Heart left ventricle (tissue), 16 donors: ENCODE data around the gene ZDHHC18. TPM values are rescaled to one million over a fixed set of nuclear protein-coding genes. Genes with fewer than 3 reads are reported as not detected.
"Not testable (repeated sequence)": the region's sequence is repeated elsewhere in the genome, so short reads cannot be mapped to it uniquely, and the experiment has no call there.

ENCODE experiments used
- ATAC-seq, 4 donors: fragments of 200-7000 bp; cut with Tn5 transposase; one replicate each; pipeline ENCODE4 v1.9.1; 2020 to 2022; ENCODE audit warnings: moderate library complexity in 4 of 4, mild to moderate bottlenecking in 3 of 4, moderate number of reproducible peaks in 1 of 4
- DNase-seq, 5 donors: peaks; one replicate each; pipeline ENCODE4 v3.0.0-alpha.2; 2020
- H3K27ac ChIP-seq, 12 donors: fragments of 200-600 bp; sonication (generic) in 4 of 12; one replicate each; pipeline versions ENCODE4 v1.5.0 to v1.8.0; 2016 to 2022; ENCODE audit warnings: mild to moderate bottlenecking in 2 of 12
- H3K27me3 ChIP-seq, 9 donors: fragments of 200-600 bp; sonication (generic) in 2 of 9; one replicate each; pipeline versions ENCODE4 v1.5.1 to v1.8.0; 2016 to 2022; ENCODE audit warnings: mild to moderate bottlenecking in 3 of 9
- H3K36me3 ChIP-seq, 9 donors: fragments of 200-600 bp; sonication (generic) in 2 of 9; one replicate each; pipeline versions ENCODE4 v1.5.0 to v1.8.0; 2018 to 2022; ENCODE audit warnings: mild to moderate bottlenecking in 2 of 9
- H3K4me1 ChIP-seq, 12 donors: fragments of 200-600 bp; sonication (generic) in 4 of 12; one replicate each; pipeline versions ENCODE4 v1.5.0 to v1.8.0; 2016 to 2022; ENCODE audit warnings: mild to moderate bottlenecking in 3 of 12
- H3K4me3 ChIP-seq, 12 donors: fragments of 200-600 bp; sonication (generic) in 4 of 12; one replicate each; pipeline versions ENCODE4 v1.5.0 to v1.8.0; 2017 to 2022; ENCODE audit warnings: mild to moderate bottlenecking in 9 of 12, moderate library complexity in 4 of 12
- H3K9me3 ChIP-seq, 12 donors: fragments of 200-600 bp; sonication (generic) in 4 of 12; one replicate each; pipeline versions ENCODE4 v1.5.0 to v1.8.0; 2016 to 2022; ENCODE audit warnings: mild to moderate bottlenecking in 1 of 12
- POLR2A ChIP-seq, 2 donors: fragments of 450-650 bp; IDR thresholded peaks; one replicate each; pipeline ENCODE4 v1.6.1; 2017; ENCODE audit warnings: antibody characterized with exemption in 2 of 2, mild to moderate bottlenecking in 2 of 2, moderate library complexity in 2 of 2
- WGBS, 4 donors: extraction: QIAGEN DNeasy Blood & Tissue Kit in 2 of 4; methylation state at CpG; one replicate each; pipeline versions ENCODE4 v1.1.5 to v1.1.7; 2013 to 2018; 5-methylcytosine and 5-hydroxymethylcytosine counted together
- intact Hi-C, 10 donors: fragments of 100-400 bp; cut with DNase I; formaldehyde crosslinking; loops; one replicate each; pipeline versions ENCODE4 v1.11.1 to v1.14.2; 2022
- polyA plus RNA-seq, 2 donors: library from polyadenylated mRNA; stranded (reverse); fragments of 200-250 nt; gene quantifications; one replicate each; pipeline ENCODE4 v1.2.3, GENCODE V29; 2013
- total RNA-seq, 9 donors: library from RNA; depleted of rRNA in 2 of 9; stranded (reverse); fragments of >200 nt in 2 of 9; fragmentation: NEBNext Ultra II Directional in 3 of 9; extraction: Animal tissue kit (Norgen Biotek cat#: 25700) in 3 of 9; gene quantifications; one replicate each; pipeline versions ENCODE4 v1.1.0 to v1.2.4, GENCODE V29; 2016 to 2023
- TF ChIP-seq, protein P1 (sequence below), 12 donors: fragments of 200-600 bp; sonication (generic) in 4 of 12; IDR thresholded peaks; one replicate each; pipeline versions ENCODE4 v1.5.0 to v1.8.0; 2018 to 2022; ENCODE audit warnings: antibody characterized with exemption in 12 of 12, mild to moderate bottlenecking in 5 of 12
- donor health status: ischemic (EF 13 %, LVEDD 7.1; RV severe dilation, severe dysfunction).
- donor health status: healthy with polysubstance abuse.
- donor health status: DM: no; HTN: yes; CAD: no.
- donor health status: DM: no; HTN: no; CAD: no.
- donor health status: ischemic (EF 25% LVEDD 6.9; RV normal size, moderate dysfunction).
- donor health status: ischemic (EF 25% LVEDD 5.7; RV mildly dilated, moderate dysfunction).
- donor health status: healthy.
- donor health status: DM: yes; HTN: yes; CAD: no.
- donor health status: ischemic (EF 35%, LVEDD 5.7; RV mildly dilated, moderate dysfunction).
- donor health status: nonischemic (EF 11% LVEDD 7.7; RV severe dilation, severe dysfunction).
- donor health status: DM: yes; HTN: yes; CAD: no.
- donor health status: PGD.
- donor health status: ischemic (EF 29% LVEDD 5.4; RV normal size, mild dysfunction).
- donor health status: nonischemic (EF 23%, LVEDD 6.1; RV moderate dilation, normal function).

ZDHHC18 gene
- total and polyA plus RNA-seq, 11 donors: 8.7 to 22.5 (median 12.2) TPM

- ATAC-seq (no peak), DNase-seq (no peak)
- 71 to 84% (median 81%) methylated on average over 4 of the region's 4 CpGs for WGBS, 4 donors
- peaks cover 0 to 53% (median 35%) of the 10 kb centered on the region in 9 donors for H3K36me3 ChIP-seq
- intact Hi-C loops: loop anchor here (5.0 to 10.0 kb wide), 7 partner anchors 63 to 380 kb away; no protein-coding TSS in a partner anchor
- H3K9me3 ChIP-seq: no peaks in the 10 kb centered on the region
- no peaks in the 10 kb centered on the region for H3K27me3 ChIP-seq
- no peak for TF ChIP-seq POLR2A (IDR thresholded peaks at IDR 0.05)
- TF ChIP-seq, protein P1, sequence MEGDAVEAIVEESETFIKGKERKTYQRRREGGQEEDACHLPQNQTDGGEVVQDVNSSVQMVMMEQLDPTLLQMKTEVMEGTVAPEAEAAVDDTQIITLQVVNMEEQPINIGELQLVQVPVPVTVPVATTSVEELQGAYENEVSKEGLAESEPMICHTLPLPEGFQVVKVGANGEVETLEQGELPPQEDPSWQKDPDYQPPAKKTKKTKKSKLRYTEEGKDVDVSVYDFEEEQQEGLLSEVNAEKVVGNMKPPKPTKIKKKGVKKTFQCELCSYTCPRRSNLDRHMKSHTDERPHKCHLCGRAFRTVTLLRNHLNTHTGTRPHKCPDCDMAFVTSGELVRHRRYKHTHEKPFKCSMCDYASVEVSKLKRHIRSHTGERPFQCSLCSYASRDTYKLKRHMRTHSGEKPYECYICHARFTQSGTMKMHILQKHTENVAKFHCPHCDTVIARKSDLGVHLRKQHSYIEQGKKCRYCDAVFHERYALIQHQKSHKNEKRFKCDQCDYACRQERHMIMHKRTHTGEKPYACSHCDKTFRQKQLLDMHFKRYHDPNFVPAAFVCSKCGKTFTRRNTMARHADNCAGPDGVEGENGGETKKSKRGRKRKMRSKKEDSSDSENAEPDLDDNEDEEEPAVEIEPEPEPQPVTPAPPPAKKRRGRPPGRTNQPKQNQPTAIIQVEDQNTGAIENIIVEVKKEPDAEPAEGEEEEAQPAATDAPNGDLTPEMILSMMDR (IDR thresholded peaks at IDR 0.05): no peak
- H3K4me3 ChIP-seq: no peak overlapping the region
- H3K4me1 ChIP-seq: peaks cover 0 to 7% (median 0%) of the 10 kb centered on the region in 12 donors
- no peak overlapping the region for H3K27ac ChIP-seq
These were observed 48.4 kb downstream of the ZDHHC18 start for GRCh38 chr1:26874896-26875295.

DNA sequence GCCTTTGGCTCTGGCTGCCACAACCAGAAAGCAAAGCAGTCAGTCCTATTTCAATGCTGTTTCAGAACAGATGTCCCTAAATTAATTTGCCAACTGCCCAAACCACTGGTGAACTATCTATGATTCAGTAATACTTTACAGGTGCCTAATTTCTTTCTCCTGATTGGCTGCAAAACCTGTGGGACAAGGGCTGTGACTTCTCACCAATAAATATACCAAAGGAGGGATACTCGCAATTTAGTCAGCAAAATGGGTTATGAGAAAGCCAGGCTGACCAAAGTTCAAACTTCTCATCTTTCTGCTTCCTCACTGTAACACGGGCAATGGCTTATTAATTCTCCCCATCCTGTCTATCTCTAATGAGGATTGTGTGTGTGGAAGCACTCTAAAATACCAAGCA is 50.8 kb downstream of the ZDHHC18 start:
- Histone ChIP-seq H3K27me3 (no peaks in the 10 kb centered on the region), H3K27ac (no peak overlapping the region), H3K4me1 (peaks cover 0 to 7% (median 0%) of the 10 kb centered on the region in 12 donors), H3K36me3 (peaks cover 0 to 77% (median 60%) of the 10 kb centered on the region in 9 donors), H3K9me3 (no peaks in the 10 kb centered on the region), H3K4me3 (no peak overlapping the region)
- no peak for TF ChIP-seq POLR2A (IDR thresholded peaks at IDR 0.05)
- ATAC-seq (no peak), DNase-seq (no peak)
- intact Hi-C loops: loop anchor here (2.0 to 10.0 kb wide), 8 partner anchors 25 to 383 kb away; no protein-coding TSS in a partner anchor
- WGBS, 4 donors: 68 to 83% (median 79%) methylated on average over 2 of the region's 2 CpGs

DNA sequence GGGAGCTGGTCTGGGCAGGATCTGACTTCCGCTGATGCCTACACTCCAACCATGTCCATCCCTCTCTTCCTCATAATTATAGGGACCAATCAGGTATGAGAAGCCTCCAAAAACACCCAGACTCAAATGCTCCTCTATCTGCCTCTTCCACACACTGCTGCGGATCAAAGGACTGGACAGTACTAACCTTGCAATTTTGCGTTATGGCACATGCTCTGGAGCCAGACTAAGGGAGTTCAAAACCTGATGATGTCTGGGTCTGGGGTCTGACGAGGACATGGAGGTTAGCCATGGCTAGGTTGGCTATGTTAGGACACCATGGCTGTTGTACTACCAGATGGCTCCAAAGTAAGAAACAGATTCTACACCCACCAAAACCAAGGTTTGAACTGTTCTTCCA is 53.3 kb downstream of the ZDHHC18 start:
- WGBS, 4 donors: 93 to 97% (median 95%) methylated on average over 4 of the region's 4 CpGs
- H3K36me3 ChIP-seq: peaks cover 0 to 96% (median 84%) of the 10 kb centered on the region in 9 donors
- no peak overlapping the region for H3K27ac ChIP-seq
- peaks cover 0 to 7% (median 0%) of the 10 kb centered on the region in 12 donors for H3K4me1 ChIP-seq
- TF ChIP-seq, protein P1 (IDR thresholded peaks at IDR 0.05): no peak
- no peak for TF ChIP-seq POLR2A (IDR thresholded peaks at IDR 0.05)
- H3K4me3 ChIP-seq: no peak overlapping the region
- H3K9me3 ChIP-seq: no peaks in the 10 kb centered on the region
- DNase-seq (no peak), ATAC-seq (no peak)
- intact Hi-C loops: loop anchor here (2.0 to 10.0 kb wide), 9 partner anchors 27 to 385 kb away; no protein-coding TSS in a partner anchor
- H3K27me3 ChIP-seq: no peaks in the 10 kb centered on the region

DNA sequence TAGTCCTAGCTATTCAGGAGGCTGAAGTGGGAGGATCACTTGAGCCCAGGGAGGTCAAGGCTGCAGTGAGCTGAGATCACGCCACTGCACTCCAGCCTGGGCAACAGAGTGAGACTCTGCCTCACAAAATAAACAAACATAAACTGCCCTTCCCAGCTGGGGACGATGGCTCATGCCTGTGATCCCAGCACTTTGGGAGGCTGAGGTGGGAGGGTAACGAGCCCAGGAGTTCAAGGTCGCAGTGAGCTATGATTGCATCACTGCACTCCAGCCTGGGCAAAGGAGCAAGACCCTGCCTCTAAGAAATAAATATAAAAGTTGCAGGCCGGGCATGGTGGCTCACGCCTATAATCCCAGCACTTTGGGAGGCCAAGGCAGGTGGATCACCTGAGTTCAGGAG is 55.1 kb downstream of the ZDHHC18 start:
- H3K9me3 ChIP-seq, H3K4me3 ChIP-seq, DNase-seq, H3K27me3 ChIP-seq, ATAC-seq, H3K4me1 ChIP-seq, intact Hi-C loops, H3K27ac ChIP-seq: not testable (repeated sequence)
- peaks cover 3 to 99% (median 92%) of the 10 kb centered on the region in 9 donors for H3K36me3 ChIP-seq
- 88 to 93% (median 91%) methylated on average over 6 of the region's 6 CpGs for WGBS, 4 donors

DNA sequence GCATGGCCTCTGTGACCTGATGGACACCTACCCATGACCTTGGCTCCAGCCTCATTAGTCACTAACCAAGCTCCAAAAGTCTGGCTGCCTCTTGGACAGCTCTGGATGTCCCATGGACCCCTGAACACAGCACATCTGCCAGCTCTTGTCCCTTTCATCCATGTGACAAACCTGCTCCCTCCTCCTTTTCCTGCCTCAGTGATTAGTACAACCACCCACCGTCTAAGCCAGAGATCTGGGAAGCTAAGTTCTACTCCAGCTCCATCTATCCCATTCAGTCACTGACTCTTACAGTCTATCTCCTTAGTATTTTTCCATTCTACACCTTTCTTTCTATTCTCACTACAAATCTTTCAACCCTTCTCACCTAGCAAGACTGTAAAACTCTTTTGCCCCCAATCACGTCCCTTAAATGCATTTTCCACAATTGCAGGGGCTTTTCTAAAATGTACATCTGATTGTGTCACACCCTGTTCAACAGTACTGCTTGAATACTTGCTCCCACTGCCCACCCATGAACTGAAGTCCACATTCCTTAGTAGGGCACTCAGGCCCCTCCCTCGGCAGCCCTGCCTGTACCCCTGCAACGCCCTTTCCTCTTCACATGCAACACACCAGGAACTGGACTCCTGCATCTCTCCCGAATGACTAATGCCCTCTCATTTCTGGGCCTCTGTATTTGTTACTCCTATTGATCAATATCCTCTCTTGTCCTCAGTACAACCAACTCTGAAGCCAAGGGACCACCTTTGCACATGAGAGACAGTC is 56.4 kb downstream of the ZDHHC18 start:
- Histone ChIP-seq H3K4me3 (no peak overlapping the region), H3K27ac (no peak overlapping the region), H3K36me3 (peaks cover 3 to 100% (median 96%) of the 10 kb centered on the region in 9 donors), H3K4me1 (peaks cover 0 to 12% (median 1%) of the 10 kb centered on the region in 12 donors), H3K27me3 (no peaks in the 10 kb centered on the region), H3K9me3 (no peaks in the 10 kb centered on the region)
- ATAC-seq (no peak), DNase-seq (no peak)
- intact Hi-C loops: no loop called here
- WGBS, 4 donors: 85 to 92% (median 89%) methylated on average over 5 of the region's 5 CpGs
- TF ChIP-seq POLR2A (IDR thresholded peaks at IDR 0.05): no peak
- TF ChIP-seq, protein P1 (IDR thresholded peaks at IDR 0.05): no peak
